SIG-M5 treated with dmso at 0.1 percent for 504 hours (cell line): ENCODE data around the gene RPS6KA4.
"Not testable (repeated sequence)": the region's sequence is repeated elsewhere in the genome, so short reads cannot be mapped to it uniquely, and the experiment has no call there.

Experiments used
- DNase-seq: peaks from one replicate; lab custom pipeline; 2025; ENCODE audit not compliant: unreplicated experiment; lab: John Stamatoyannopoulos, UW

Gene RPS6KA4

DNA sequence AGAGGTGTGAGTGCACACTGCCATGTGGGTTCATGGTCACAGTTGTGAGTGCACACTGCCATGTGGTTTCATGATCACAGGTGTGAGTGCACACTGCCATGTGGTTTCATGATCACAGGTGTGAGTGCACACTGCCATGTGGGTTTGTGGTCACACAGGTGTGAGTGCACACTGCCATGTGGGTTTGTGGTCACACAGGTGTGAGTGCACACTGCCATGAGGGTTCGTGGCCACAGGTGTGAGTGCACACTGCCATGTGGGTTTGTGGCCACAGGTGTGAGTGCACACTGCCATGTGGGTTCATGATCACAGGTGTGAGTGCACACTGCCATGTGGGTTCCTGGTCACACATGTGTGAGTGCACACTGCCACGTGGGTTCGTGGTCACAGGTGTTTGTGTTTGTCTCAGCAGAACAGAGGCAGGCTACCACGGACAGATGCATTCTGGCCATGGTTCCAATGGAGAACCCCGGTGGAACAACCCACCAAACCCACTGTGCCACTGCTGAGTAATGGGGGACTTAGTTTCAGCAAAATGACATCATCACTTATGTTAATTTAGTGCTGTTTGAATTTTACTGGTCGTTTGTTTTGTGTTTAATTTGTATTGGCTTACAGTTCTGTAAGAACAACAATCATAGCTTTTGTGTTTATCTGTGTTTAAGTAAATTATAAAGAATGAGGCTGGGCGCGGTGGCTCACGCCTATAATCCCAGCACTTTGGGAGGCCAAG lies 57.2 kb downstream of the RPS6KA4 start:
- no peak for DNase-seq

DNA sequence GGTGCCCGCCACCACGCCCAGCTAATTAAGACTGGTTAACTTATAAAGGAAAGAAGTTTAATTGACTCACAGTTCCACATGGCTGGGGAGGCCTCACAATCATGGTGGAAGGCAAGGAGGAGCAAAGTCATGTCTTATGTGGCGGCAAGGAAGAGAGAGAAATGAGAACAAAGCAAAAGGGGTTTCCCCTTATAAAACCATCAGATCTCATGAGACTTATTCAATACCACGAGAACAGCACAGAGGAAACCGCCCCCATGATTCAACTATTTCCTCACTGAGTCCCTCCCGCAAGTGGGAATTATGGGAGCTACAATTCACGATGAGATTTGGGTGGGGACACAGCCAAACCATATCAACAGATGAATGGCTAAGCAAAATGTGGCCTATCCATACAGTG lies 59.3 kb downstream of the RPS6KA4 start:
- not testable (repeated sequence) for DNase-seq

DNA sequence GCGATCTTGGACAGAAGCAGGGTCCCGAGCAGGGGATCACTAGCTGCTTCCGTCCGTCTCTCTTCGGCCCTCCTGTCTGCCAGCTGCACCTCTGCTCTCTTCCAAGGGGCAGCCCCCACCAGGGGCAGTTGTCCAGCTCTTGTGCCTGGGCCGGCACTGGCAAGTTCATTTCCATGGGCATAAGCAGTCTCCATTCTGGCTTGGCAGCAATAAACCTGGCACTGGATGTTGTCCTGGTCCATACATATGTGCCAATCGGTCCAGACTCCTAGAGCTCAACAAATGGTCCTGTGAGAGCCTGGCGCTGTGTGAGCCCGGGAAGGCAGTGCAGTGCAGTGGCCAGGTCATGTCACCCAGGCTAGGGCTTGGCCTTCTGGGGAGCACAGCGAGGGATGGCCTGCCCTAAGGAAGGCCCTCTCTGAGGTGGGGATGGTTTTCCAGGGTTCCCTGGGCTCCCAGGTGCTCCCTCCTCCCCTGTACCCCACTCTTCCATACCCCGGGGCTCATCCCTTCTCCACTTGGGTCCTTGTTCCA lies 60.4 kb downstream of the RPS6KA4 start:
- DNase-seq = no peak

DNA sequence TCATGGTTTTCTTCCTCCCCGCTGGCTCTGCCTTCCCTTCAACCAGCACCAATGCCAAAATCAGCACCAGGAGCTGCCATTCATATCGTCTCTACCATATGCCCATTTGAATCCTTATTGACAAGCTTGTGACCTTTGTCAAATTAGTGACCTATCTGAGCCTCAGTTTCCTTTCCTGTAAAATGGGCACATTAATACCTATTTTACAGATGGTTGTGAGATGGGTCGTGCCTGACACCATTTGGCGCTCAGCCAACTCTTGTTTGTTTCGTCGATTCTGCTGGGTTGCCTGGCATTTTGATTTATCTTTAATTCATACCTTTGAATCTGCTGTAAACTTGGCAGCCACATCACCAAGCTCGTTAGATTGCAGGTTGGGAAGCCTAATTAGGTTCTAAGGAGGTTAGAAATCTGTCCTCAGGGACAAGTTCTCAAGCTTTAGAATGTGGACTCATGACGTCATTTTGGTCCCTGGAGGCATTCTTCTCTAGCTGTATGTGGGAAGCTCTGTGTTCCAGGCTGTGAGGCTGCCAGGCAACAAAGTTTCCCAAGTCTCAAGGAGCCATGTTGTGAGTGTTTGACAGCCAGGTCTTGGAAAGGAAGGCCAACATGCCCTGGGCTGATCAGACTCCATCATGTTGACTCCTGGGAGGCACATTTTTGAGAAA lies 61.0 kb downstream of the RPS6KA4 start:
- no peak for DNase-seq
